IMR-90 (cell line): ENCODE data around the gene MAP3K19. TPM values are rescaled to one million over a fixed set of nuclear protein-coding genes. Genes with fewer than 3 reads are reported as not detected.

Experiments used
- ATAC-seq: fragments of 200-7000 bp; cut with Tn5 transposase; 2 replicates; pipeline ENCODE4 v1.9.1; 2020; ENCODE audit warnings: low read depth, mild to moderate bottlenecking, moderate library complexity
- Bru-seq: library from RNA; stranded (reverse); fragments of 400-500 nt; gene quantifications from one replicate; lab custom pipeline; 2021; lab: Mats Ljungman, UMichigan
- BruChase-seq, 2 experiments: library from RNA; stranded (reverse); fragments of 400-500 nt; gene quantifications; one replicate each; lab custom pipeline; 2021; lab: Mats Ljungman, UMichigan
- BruUV-seq: library from RNA; stranded (reverse); fragments of 400-500 nt; replicated peaks from 2 replicates; lab custom pipeline; 2021; lab: Mats Ljungman, UMichigan
- CTCF ChIA-PET: fragments of 300-600 bp; formaldehyde crosslinking; extraction: SDS; loops from one replicate; lab custom pipeline; 2021; ENCODE audit warnings: antibody characterized with exemption; lab: Yijun Ruan, JAX
- POLR2A ChIA-PET: fragments of 300-600 bp; sonication (Branson Sonifier 250); formaldehyde crosslinking; loops from one replicate; lab custom pipeline; 2022; ENCODE audit warnings: antibody characterized with exemption; ENCODE audit not compliant: unreplicated experiment; lab: Charles Lee
- DNase-seq: peaks from one replicate; pipeline ENCODE4 v3.0.0; 2013
- H2AFZ ChIP-seq: replicated peaks from 2 replicates; pipeline ENCODE3; 2013; ENCODE audit warnings: low read length, mild to moderate bottlenecking; ENCODE audit not compliant: poor library complexity
- H2AK5ac ChIP-seq: 2 replicates; pipeline ENCODE4 v1.6.1; 2013; ENCODE audit warnings: low read depth, low read length, inconsistent platforms
- H2AK9ac ChIP-seq: replicated peaks from 2 replicates; pipeline ENCODE3; 2013; ENCODE audit warnings: mild to moderate bottlenecking, low read depth, low read length, moderate library complexity; ENCODE audit not compliant: poor library complexity
- H2BK120ac ChIP-seq: 2 replicates; pipeline ENCODE4 v1.6.1; 2013; ENCODE audit warnings: low read depth, low read length, inconsistent platforms
- H2BK15ac ChIP-seq: 3 replicates; pipeline ENCODE4 v1.6.1; 2013; ENCODE audit warnings: low read depth, low read length, inconsistent platforms
- H2BK20ac ChIP-seq: 2 replicates; pipeline ENCODE4 v1.6.1; 2013; ENCODE audit warnings: low read depth, mild to moderate bottlenecking, inconsistent platforms, low read length, moderate library complexity
- H2BK5ac ChIP-seq: 2 replicates; pipeline ENCODE4 v1.6.1; 2013; ENCODE audit warnings: mild to moderate bottlenecking, low read depth, low read length, inconsistent platforms; ENCODE audit not compliant: poor library complexity, severe bottlenecking
- H3K14ac ChIP-seq: replicated peaks from 2 replicates; pipeline ENCODE4 v1.6.1; 2013; ENCODE audit warnings: low read depth, low read length, inconsistent platforms
- H3K18ac ChIP-seq: 2 replicates; pipeline ENCODE4 v1.6.1; 2013; ENCODE audit warnings: low read depth, low read length, control low read depth
- H3K23ac ChIP-seq: 2 replicates; pipeline ENCODE4 v1.6.1; 2013; ENCODE audit warnings: low read depth, low read length, inconsistent platforms
- H3K27ac ChIP-seq: 2 replicates; pipeline ENCODE4 v1.5.1; 2013; ENCODE audit warnings: mild to moderate bottlenecking, control low read depth, low read length; ENCODE audit not compliant: insufficient read depth
- H3K27me3 ChIP-seq: 2 replicates; pipeline ENCODE4 v1.6.1; 2013; ENCODE audit warnings: low read length; ENCODE audit not compliant: control insufficient read depth, insufficient read depth
- H3K36me3 ChIP-seq: 2 replicates; pipeline ENCODE4 v1.6.1; 2013; ENCODE audit warnings: low read length, mixed read lengths; ENCODE audit not compliant: control insufficient read depth, insufficient read depth
- H3K4ac ChIP-seq: 2 replicates; pipeline ENCODE4 v1.6.1; 2013; ENCODE audit warnings: low read depth, low read length, inconsistent platforms
- H3K4me1 ChIP-seq: 2 replicates; pipeline ENCODE4 v1.6.1; 2013; ENCODE audit warnings: low read length, mixed read lengths; ENCODE audit not compliant: control insufficient read depth, insufficient read depth
- H3K4me2 ChIP-seq: 2 replicates; pipeline ENCODE4 v1.6.1; 2013; ENCODE audit warnings: low read depth, mild to moderate bottlenecking, control low read depth, low read length, moderate library complexity
- H3K4me3 ChIP-seq: 2 replicates; pipeline ENCODE4 v1.5.1; 2013; ENCODE audit warnings: low read depth, mild to moderate bottlenecking, control low read depth, low read length, moderate library complexity; ENCODE audit not compliant: insufficient read depth
- H3K56ac ChIP-seq: 2 replicates; pipeline ENCODE4 v1.6.1; 2013; ENCODE audit warnings: low read length, inconsistent platforms; ENCODE audit not compliant: insufficient read depth; ENCODE audit errors: extremely low read depth
- H3K79me1 ChIP-seq, 2 experiments: 2 replicates each; pipeline ENCODE4 v1.6.1; 2013; ENCODE audit warnings: low read length in 2 of 2, inconsistent platforms in 1 of 2, low read depth in 1 of 2
- H3K9ac ChIP-seq: 2 replicates; pipeline ENCODE4 v1.6.1; 2013; ENCODE audit warnings: low read depth, low read length, control low read depth
- H3K9me1 ChIP-seq: 2 replicates; pipeline ENCODE4 v1.6.1; 2013; ENCODE audit warnings: low read length, inconsistent platforms; ENCODE audit not compliant: insufficient read depth
- H3K9me3 ChIP-seq: 2 replicates; pipeline ENCODE4 v1.6.1; 2013; ENCODE audit warnings: low read length; ENCODE audit not compliant: control insufficient read depth, insufficient read depth
- H4K20me1 ChIP-seq: 2 replicates; pipeline ENCODE4 v1.6.1; 2013; ENCODE audit warnings: low read length, inconsistent platforms; ENCODE audit not compliant: insufficient read depth
- H4K5ac ChIP-seq: 2 replicates; pipeline ENCODE4 v1.6.1; 2013; ENCODE audit warnings: mild to moderate bottlenecking, low read depth, low read length, control low read depth
- H4K8ac ChIP-seq, 2 experiments: 2 replicates each; pipeline ENCODE4 v1.6.1; 2013; ENCODE audit warnings: low read depth in 2 of 2, low read length in 2 of 2, control low read depth in 1 of 2, inconsistent platforms in 1 of 2
- H4K91ac ChIP-seq: 2 replicates; pipeline ENCODE4 v1.6.1; 2013; ENCODE audit warnings: low read depth, low read length, inconsistent platforms; ENCODE audit not compliant: insufficient read depth
- BHLHE40 ChIP-seq: fragments of 150-350 bp; IDR thresholded peaks from 2 replicates; pipeline ENCODE4 v1.6.1; 2016; ENCODE audit warnings: mild to moderate bottlenecking, low read depth, low read length
- CHD1 ChIP-seq: IDR thresholded peaks from 2 replicates; pipeline ENCODE4 v1.6.1; 2012; ENCODE audit warnings: low read depth, low read length, improper control_type of control experiment
- FOS ChIP-seq: fragments of 150-350 bp; IDR thresholded peaks from 2 replicates; pipeline ENCODE4 v1.6.1; 2016; ENCODE audit warnings: low read depth, low read length
- MAZ ChIP-seq: IDR thresholded peaks from 2 replicates; pipeline ENCODE4 v1.6.1; 2012; ENCODE audit warnings: low read depth, mild to moderate bottlenecking, low read length, improper control_type of control experiment, moderate library complexity, borderline replicate concordance
- MXI1 ChIP-seq: IDR thresholded peaks from 2 replicates; pipeline ENCODE4 v1.6.1; 2012; ENCODE audit warnings: low read depth, mild to moderate bottlenecking, low read length, moderate library complexity, borderline replicate concordance
- POLR2A ChIP-seq: IDR thresholded peaks from 2 replicates; pipeline ENCODE4 v1.6.1; 2012; ENCODE audit warnings: mild to moderate bottlenecking, low read depth, low read length
- RAD21 ChIP-seq: IDR thresholded peaks from 2 replicates; pipeline ENCODE4 v1.6.1; 2012; ENCODE audit warnings: low read length, improper control_type of control experiment
- RCOR1 ChIP-seq: IDR thresholded peaks from 2 replicates; pipeline ENCODE4 v1.6.1; 2012; ENCODE audit warnings: mild to moderate bottlenecking, low read length, improper control_type of control experiment; ENCODE audit not compliant: insufficient replicate concordance
- RFX5 ChIP-seq: IDR thresholded peaks from 2 replicates; pipeline ENCODE4 v1.8.0; 2012; ENCODE audit warnings: low read depth, mild to moderate bottlenecking, low read length, moderate library complexity
- SMC3 ChIP-seq: fragments of 150-350 bp; IDR thresholded peaks from 2 replicates; pipeline ENCODE4 v1.6.1; 2016; ENCODE audit warnings: low read depth, mild to moderate bottlenecking, antibody characterized with exemption, low read length, moderate library complexity
- USF2 ChIP-seq: fragments of 150-350 bp; IDR thresholded peaks from 2 replicates; pipeline ENCODE4 v1.6.1; 2017; ENCODE audit warnings: mild to moderate bottlenecking, antibody characterized with exemption, low read length, low read depth
- dilution Hi-C: fragments of 300-500 bp; cut with HindIII; formaldehyde crosslinking; loops from one replicate; pipeline ENCODE4 v1.14.3; 2018; ENCODE audit warnings: low sequenced_read_pairs; ENCODE audit not compliant: unreplicated experiment
- in situ Hi-C: fragments of 300-500 bp; cut with MboI; formaldehyde crosslinking; loops from 3 replicates; pipeline ENCODE4 v1.14.3; 2019; ENCODE audit warnings: low sequenced_read_pairs, inconsistent platforms, mixed read lengths
- intact Hi-C: fragments of 100-400 bp; cut with micrococcal nuclease; formaldehyde crosslinking; loops from 2 replicates; pipeline ENCODE4 v1.10.0; 2022
- long read RNA-seq: library from polyadenylated mRNA; unstranded; transcript quantifications from one replicate; pipeline ENCODE4 v2.0.0, GENCODE V29; 2021; ENCODE audit not compliant: unreplicated experiment
- polyA plus RNA-seq, 3 experiments: library from polyadenylated mRNA; depleted of rRNA; stranded (reverse); fragments of >200 nt; gene quantifications; 2 replicates each; pipeline ENCODE4 v1.2.3, GENCODE V29; 2012; ENCODE audit warnings: low replicate concordance in 1 of 3
- total RNA-seq: library from RNA; depleted of rRNA; stranded (reverse); fragments of >200 nt; gene quantifications from 2 replicates; pipeline ENCODE4 v1.2.3, GENCODE V29; 2012; rRNA removed

The MAP3K19 gene
- total RNA-seq (not detected in 2 replicates), polyA plus RNA-seq (2012; rRNA removed) (not detected in 2 replicates), Bru-seq, nascent RNA (percentile 0 among the genes with signal in this experiment), BruChase-seq, experiment 1, labeled RNA remaining after a 6-hour chase (percentile 6 among the genes with signal in this experiment), BruChase-seq, experiment 2, labeled RNA remaining after a 2-hour chase (percentile 3 among the genes with signal in this experiment)
- not detected in 2 replicates for polyA plus RNA-seq (2012; cell fraction: cytosol; rRNA removed)
- polyA plus RNA-seq (2012; cell fraction: nucleus; rRNA removed; ENCODE audit: low replicate concordance), result not detected in 2 replicates
- long read RNA-seq, result 0 reads

GRCh38 chr2:135047300-135047699 is at the start of gene MAP3K19:
Gene MAP3K19 (minus strand): TSS chr2:135047447. CDS start chr2:135024647, 22,800 bp downstream.
- dilution Hi-C loops, result no loop called here
- TF ChIP-seq RFX5, result no peak
- no peak for TF ChIP-seq POLR2A
- TF ChIP-seq CHD1, result no peak
- no peak for TF ChIP-seq MXI1
- TF ChIP-seq MAZ, result no peak
- no peak for TF ChIP-seq FOS
- no peak for TF ChIP-seq SMC3
- TF ChIP-seq BHLHE40, result no peak
- no peak for TF ChIP-seq RAD21
- no peak for TF ChIP-seq RCOR1
- TF ChIP-seq USF2, result no peak
- no peak within 1 kb of the TSS for H3K23ac ChIP-seq

More at GRCh38 chr2:135047300-135047699, at the start of gene MAP3K19:
- Histone ChIP-seq H4K20me1 (no peaks in the 10 kb centered on the region), H3K9me3 (no peaks in the 10 kb centered on the region), H2BK5ac (no peak within 1 kb of the TSS), H3K9me1 (no peaks in the 10 kb centered on the region), H4K5ac (no peak within 1 kb of the TSS), H2BK120ac (no peak within 1 kb of the TSS), H3K18ac (no peak within 1 kb of the TSS), H3K4me2 (peak within 1 kb of the TSS; percentile 39; the same call in 1 of the 2 replicates), H2AFZ (no peak within 1 kb of the TSS), H2BK20ac (no peak within 1 kb of the TSS), H3K27ac (no peak within 1 kb of the TSS), H3K4ac (no peak within 1 kb of the TSS), H3K4me1 (no peaks in the 10 kb centered on the region), H2AK9ac (no peak within 1 kb of the TSS), H2BK15ac (no peak within 1 kb of the TSS), H3K4me3 (no peak within 1 kb of the TSS), H3K14ac (no peak within 1 kb of the TSS), H3K36me3 (no peaks in the 10 kb centered on the region), H3K79me1 (peaks cover 0 to 2% of the 10 kb centered on the region in 2 experiments; a peak in 2 of 4 replicates), H3K27me3 (peaks cover 8% of the 10 kb centered on the region; the same call in 1 of the 2 replicates), H4K91ac (no peak within 1 kb of the TSS), H3K56ac (no peak within 1 kb of the TSS), H4K8ac (no peak within 1 kb of the TSS), H2AK5ac (no peak within 1 kb of the TSS), H3K9ac (no peak within 1 kb of the TSS)
- intact Hi-C loops, result no loop called here
- ATAC-seq (no peak), DNase-seq (no peak)
- POLR2A ChIA-PET, result no interaction called here
- CTCF ChIA-PET, result interaction anchor here (0.7 kb wide), 1 partner anchor 768 kb away, joined by 3 read pairs; no protein-coding TSS in a partner anchor
- in situ Hi-C loops, result no loop called here
- BruUV-seq, result no TSS peak
